Ecto neural progenitor cell (in vitro differentiated cells): Measurements from ENCODE around the gene LENEP.
A peak's percentile ranks its signal among the peaks of the same experiment; 100 is the strongest.

ENCODE experiments used
- DNase-seq: peaks from one replicate; pipeline ENCODE4 v3.0.0-alpha.2; 2018; ENCODE audit warnings: low spot score

Gene LENEP

GRCh38 chr1:155010211-155010918 lies 17.0 kb downstream of the LENEP start:
- DNase-seq, result no peak

GRCh38 chr1:155011004-155011416 lies 17.6 kb downstream of the LENEP start:
- DNase-seq, result no peak

- DNase-seq, result no peak
These were observed 18.1 kb downstream of the LENEP start for GRCh38 chr1:155011437-155012025.

GRCh38 chr1:155012026-155012546 lies 18.7 kb downstream of the LENEP start:
- DNase-seq, result peak; percentile 88

- no peak for DNase-seq
These were observed 19.6 kb downstream of the LENEP start for GRCh38 chr1:155012776-155013602.

- no peak for DNase-seq
These were observed 20.2 kb downstream of the LENEP start for GRCh38 chr1:155013632-155014031.

GRCh38 chr1:155014709-155015508 lies 21.5 kb downstream of the LENEP start:
- DNase-seq, result no peak

GRCh38 chr1:155015527-155016230 lies 22.3 kb downstream of the LENEP start:
- DNase-seq, result no peak

GRCh38 chr1:155016231-155016831 lies 22.9 kb downstream of the LENEP start:
- DNase-seq, result no peak

- DNase-seq, result peak; percentile 97
These were observed 23.9 kb downstream of the LENEP start for GRCh38 chr1:155017041-155017945.

GRCh38 chr1:155017946-155018316 lies 24.5 kb downstream of the LENEP start:
- DNase-seq, result no peak

GRCh38 chr1:155018617-155019348 lies 25.4 kb downstream of the LENEP start:
- no peak for DNase-seq

- DNase-seq, result no peak
These were observed 26.2 kb downstream of the LENEP start for GRCh38 chr1:155019377-155020245.

GRCh38 chr1:155022136-155022926 lies 28.9 kb downstream of the LENEP start:
- no peak for DNase-seq

- no peak for DNase-seq
These were observed 29.5 kb downstream of the LENEP start for GRCh38 chr1:155022927-155023236.

- DNase-seq, result no peak
These were observed 30.2 kb downstream of the LENEP start for GRCh38 chr1:155023627-155024026.

GRCh38 chr1:155024315-155024714 lies 30.9 kb downstream of the LENEP start:
- no peak for DNase-seq
